Lower leg skin (tissue), 3 donors: ENCODE results near the gene OLFM4.

Experiments used
- CTCF ChIP-seq, 3 donors: fragments of 450-650 bp; IDR thresholded peaks; one replicate each; pipeline ENCODE4 v1.5.1; 2016; ENCODE audit warnings: antibody characterized with exemption in 3 of 3, mild to moderate bottlenecking in 3 of 3, moderate library complexity in 2 of 3
- POLR2A ChIP-seq, 2 donors: fragments of 450-650 bp; IDR thresholded peaks; one replicate each; pipeline ENCODE4 v1.6.1; 2016 to 2017; ENCODE audit warnings: antibody characterized with exemption in 2 of 2, mild to moderate bottlenecking in 1 of 2, moderate library complexity in 1 of 2

DNA sequence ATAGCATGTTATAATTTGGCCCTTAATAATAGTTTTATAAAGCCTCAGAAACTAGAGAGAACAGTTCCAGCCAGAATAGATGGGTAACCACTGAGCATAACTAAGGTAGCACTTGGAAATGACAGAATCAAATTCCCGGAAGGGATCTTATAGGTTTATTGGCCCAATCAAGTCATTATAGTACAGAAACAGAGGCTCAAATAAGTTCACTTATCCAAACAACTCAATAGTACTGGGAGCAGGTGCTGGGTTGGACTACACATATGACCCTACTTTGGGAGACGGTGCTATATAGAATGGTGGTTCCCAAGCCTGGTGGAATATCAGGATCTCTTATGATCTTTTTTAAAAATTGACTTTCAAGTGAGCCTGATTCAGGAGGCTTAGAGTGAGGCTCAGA, 32.7 kb upstream of the OLFM4 start:
- TF ChIP-seq CTCF (IDR thresholded peaks at IDR 0.05): no peak
- TF ChIP-seq POLR2A (IDR thresholded peaks at IDR 0.05): no peak
